Adrenal gland (tissue), 5 donors: ENCODE results near the gene PBX1.

ENCODE experiments used
- CTCF ChIP-seq, 6 experiments: fragments of 450-650 bp in 4 of 6; fragments of 200-600 bp in 2 of 6; sonication (generic) in 1 of 6; IDR thresholded peaks; 1 replicate in 5 of 6; 2 replicates in 1 of 6; pipeline versions ENCODE4 v1.5.1 to v1.8.0; 2016 to 2021; ENCODE audit warnings: antibody characterized with exemption in 6 of 6, mild to moderate bottlenecking in 2 of 6, moderate library complexity in 1 of 6
- POLR2A ChIP-seq, 2 donors: fragments of 450-650 bp; IDR thresholded peaks; one replicate each; pipeline ENCODE4 v1.6.1; 2017; ENCODE audit warnings: antibody characterized with exemption in 2 of 2, mild to moderate bottlenecking in 2 of 2, moderate library complexity in 1 of 2
- donor health status: DM: no; HTN: no; CAD: no.

GRCh38 chr1:164836614-164837018, 277.6 kb downstream of the PBX1 start:
- TF ChIP-seq CTCF (IDR thresholded peaks at IDR 0.05) (no peak), POLR2A (IDR thresholded peaks at IDR 0.05) (no peak)
